ENCODE measurements around the gene RPP25. TPM values are rescaled to one million over a fixed set of nuclear protein-coding genes. Genes with fewer than 3 reads are reported as not detected.
A peak's percentile ranks its signal among the peaks of the same experiment; 100 is the strongest.

RPP25 gene
- total RNA-seq, 4 donors from 2014 or later, result 3.5 to 7.8 (median 6.1) TPM

- DNase-seq (ENCODE audit: low spot score in 2 of 2), result no peak
- TF ChIP-seq EP300 (IDR thresholded peaks at IDR 0.05), result no peak
- TF ChIP-seq CTCF (IDR thresholded peaks at IDR 0.05), result no peak
- TF ChIP-seq POLR2AphosphoS5 (IDR thresholded peaks at IDR 0.05), result no peak
- no peak for TF ChIP-seq POLR2A (IDR thresholded peaks at IDR 0.05)
- H3K36me3 ChIP-seq, result no peaks in the 10 kb centered on the region
- no peak overlapping the region for H3K27ac ChIP-seq
- peaks cover 52% of the 10 kb centered on the region for H3K4me1 ChIP-seq
- H3K27me3 ChIP-seq, result peaks cover 16% of the 10 kb centered on the region
- H3K4me3 ChIP-seq, result peak overlapping the region; percentile 56
- WGBS, result 26% methylated on average over 8 of the region's 8 CpGs
- H3K9me3 ChIP-seq, result no peaks in the 10 kb centered on the region
Observed at GRCh38 chr15:74959586-74959939, 3.0 kb upstream of the RPP25 start.

- Histone ChIP-seq H3K9me3 (no peaks in the 10 kb centered on the region), H3K27me3 (peaks cover 16% of the 10 kb centered on the region), H3K27ac (peak overlapping the region; percentile 12), H3K4me3 (peak overlapping the region; percentile 56), H3K4me1 (peaks cover 57% of the 10 kb centered on the region), H3K36me3 (no peaks in the 10 kb centered on the region)
- WGBS, result 5% methylated on average over 36 of the region's 47 CpGs
- no peak for TF ChIP-seq CTCF (IDR thresholded peaks at IDR 0.05)
- TF ChIP-seq POLR2AphosphoS5 (IDR thresholded peaks at IDR 0.05), result no peak
- TF ChIP-seq POLR2A (IDR thresholded peaks at IDR 0.05), result no peak
- TF ChIP-seq EP300 (IDR thresholded peaks at IDR 0.05), result no peak
- no peak for DNase-seq (ENCODE audit: low spot score in 2 of 2)
Observed at GRCh38 chr15:74958908-74959585, 2.5 kb upstream of the RPP25 start.

GRCh38 chr15:74958320-74958907 is 1.8 kb upstream of the RPP25 start:
- 2% methylated on average over 20 of the region's 28 CpGs for WGBS
- H3K9me3 ChIP-seq, result no peaks in the 10 kb centered on the region
- peak overlapping the region; percentile 56 for H3K4me3 ChIP-seq
- H3K36me3 ChIP-seq, result no peaks in the 10 kb centered on the region
- peak overlapping the region; percentile 12 for H3K27ac ChIP-seq
- no peak for TF ChIP-seq EP300 (IDR thresholded peaks at IDR 0.05)
- no peak for TF ChIP-seq POLR2A (IDR thresholded peaks at IDR 0.05)
- peak; percentile 31 to 33 for TF ChIP-seq CTCF (IDR thresholded peaks at IDR 0.05)
- peaks cover 58% of the 10 kb centered on the region for H3K4me1 ChIP-seq
- DNase-seq (ENCODE audit: low spot score in 2 of 2), result peak; percentile 85 to 86
- H3K27me3 ChIP-seq, result peaks cover 16% of the 10 kb centered on the region

- WGBS, result 10% methylated on average over 25 of the region's 28 CpGs
- H3K4me1 ChIP-seq, result peaks cover 58% of the 10 kb centered on the region
- no peak for TF ChIP-seq POLR2AphosphoS5 (IDR thresholded peaks at IDR 0.05)
- no peak for TF ChIP-seq CTCF (IDR thresholded peaks at IDR 0.05)
- no peak for TF ChIP-seq EP300 (IDR thresholded peaks at IDR 0.05)
- no peak for TF ChIP-seq POLR2A (IDR thresholded peaks at IDR 0.05)
Observed at GRCh38 chr15:74957476-74958035, 984 bp upstream of the RPP25 start.

More at GRCh38 chr15:74957476-74958035, 984 bp upstream of the RPP25 start:
- peak overlapping the region; percentile 78 for H3K27ac ChIP-seq
- H3K9me3 ChIP-seq, result no peaks in the 10 kb centered on the region
- peaks cover 16% of the 10 kb centered on the region for H3K27me3 ChIP-seq
- no peak for DNase-seq (ENCODE audit: low spot score in 2 of 2)
- no peaks in the 10 kb centered on the region for H3K36me3 ChIP-seq
- peak overlapping the region; percentile 56 for H3K4me3 ChIP-seq

All from suprapubic skin (tissue), 4 donors.